Thoracic aorta (tissue), 2 donors: ENCODE results near the gene KANK4. TPM values are rescaled to one million over a fixed set of nuclear protein-coding genes. Genes with fewer than 3 reads are reported as not detected.

Experiments used
- ATAC-seq: fragments of 150-250 bp; one replicate; pipeline ENCODE4 v1.8.0; 2017; ENCODE audit warnings: low read depth; ENCODE audit not compliant: insufficient number of reproducible peaks, low FRiP score
- DNase-seq: peaks from one replicate; pipeline ENCODE4 v3.0.0-alpha.2; 2020; ENCODE audit warnings: low spot score
- H3K27ac ChIP-seq, 2 donors: fragments of 200-600 bp; sonication (generic); 1 replicate in 1 of 2; 2 replicates in 1 of 2; pipeline ENCODE4 v1.5.1; 2016; ENCODE audit warnings: mild to moderate bottlenecking in 2 of 2, moderate library complexity in 2 of 2
- H3K27me3 ChIP-seq: fragments of 200-600 bp; sonication (generic); replicated peaks from 2 replicates; pipeline ENCODE4 v1.6.0; 2016; ENCODE audit warnings: mild to moderate bottlenecking; ENCODE audit not compliant: insufficient read depth
- H3K36me3 ChIP-seq: fragments of 200-600 bp; sonication (generic); one replicate; pipeline ENCODE4 v1.5.1; 2016
- H3K4me1 ChIP-seq, 2 donors: fragments of 200-600 bp; sonication (generic); 1 replicate in 1 of 2; 2 replicates in 1 of 2; pipeline versions ENCODE4 v1.5.1 to v1.6.0; 2016; ENCODE audit warnings: low read depth in 2 of 2, mild to moderate bottlenecking in 1 of 2; ENCODE audit not compliant: control insufficient read depth in 1 of 2
- H3K4me3 ChIP-seq: fragments of 200-600 bp; sonication (generic); 2 replicates; pipeline ENCODE4 v1.5.1; 2016; ENCODE audit warnings: mild to moderate bottlenecking
- H3K9me3 ChIP-seq: fragments of 200-600 bp; sonication (generic); 2 replicates; pipeline ENCODE4 v1.5.1; 2016
- total RNA-seq, 2 donors: library from RNA; depleted of rRNA; stranded (reverse); fragments of >200 nt; gene quantifications; one replicate each; pipeline versions ENCODE4 v1.1.0 to v1.2.3, GENCODE V29; 2016
- TF ChIP-seq, protein P1 (sequence below): fragments of 200-600 bp; sonication (generic); IDR thresholded peaks from one replicate; pipeline ENCODE4 v1.5.1; 2019; ENCODE audit warnings: antibody characterized with exemption

The KANK4 gene
- total RNA-seq, 2 donors from 2014 or later, result 0.28 TPM; not detected in 1

DNA sequence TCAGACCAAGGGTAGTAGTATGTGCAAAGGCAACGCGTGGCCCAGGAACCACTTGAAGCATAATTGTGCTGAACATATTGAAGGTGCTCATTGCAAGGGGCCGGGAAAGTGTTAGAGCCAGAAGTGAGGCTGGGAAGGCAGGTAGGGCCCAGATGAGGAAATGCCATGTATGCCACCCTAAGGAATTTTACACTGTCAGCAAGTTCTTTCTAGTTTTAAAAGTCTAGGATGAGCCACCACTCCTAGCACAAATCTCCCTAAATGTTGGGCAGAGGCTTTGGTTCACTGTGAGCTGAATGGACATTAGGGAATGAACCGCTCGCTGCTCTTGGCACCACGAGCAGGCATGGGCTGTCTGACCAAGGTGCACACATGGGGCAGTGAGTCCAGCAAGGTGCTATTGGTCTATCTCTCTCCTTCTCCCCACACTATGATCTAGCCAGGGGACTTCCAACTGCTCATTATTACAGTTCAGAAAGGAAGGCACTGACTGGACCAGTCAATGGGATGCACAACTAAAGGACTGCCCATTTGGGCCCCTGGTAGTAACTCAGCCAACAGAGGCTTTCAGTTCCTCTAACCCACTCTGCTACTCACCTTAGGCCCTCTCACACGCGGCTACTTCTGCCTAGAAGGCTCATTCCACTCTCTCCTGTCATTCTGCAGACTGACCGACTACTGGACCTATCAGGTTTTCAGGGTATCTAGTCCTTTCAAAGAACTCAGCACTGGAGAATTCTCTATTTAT is 2.0 kb downstream of the KANK4 start:
- H3K4me1 ChIP-seq, result peaks cover 6 to 12% of the 10 kb centered on the region in 2 donors
- no peak for DNase-seq
- TF ChIP-seq, protein P1, sequence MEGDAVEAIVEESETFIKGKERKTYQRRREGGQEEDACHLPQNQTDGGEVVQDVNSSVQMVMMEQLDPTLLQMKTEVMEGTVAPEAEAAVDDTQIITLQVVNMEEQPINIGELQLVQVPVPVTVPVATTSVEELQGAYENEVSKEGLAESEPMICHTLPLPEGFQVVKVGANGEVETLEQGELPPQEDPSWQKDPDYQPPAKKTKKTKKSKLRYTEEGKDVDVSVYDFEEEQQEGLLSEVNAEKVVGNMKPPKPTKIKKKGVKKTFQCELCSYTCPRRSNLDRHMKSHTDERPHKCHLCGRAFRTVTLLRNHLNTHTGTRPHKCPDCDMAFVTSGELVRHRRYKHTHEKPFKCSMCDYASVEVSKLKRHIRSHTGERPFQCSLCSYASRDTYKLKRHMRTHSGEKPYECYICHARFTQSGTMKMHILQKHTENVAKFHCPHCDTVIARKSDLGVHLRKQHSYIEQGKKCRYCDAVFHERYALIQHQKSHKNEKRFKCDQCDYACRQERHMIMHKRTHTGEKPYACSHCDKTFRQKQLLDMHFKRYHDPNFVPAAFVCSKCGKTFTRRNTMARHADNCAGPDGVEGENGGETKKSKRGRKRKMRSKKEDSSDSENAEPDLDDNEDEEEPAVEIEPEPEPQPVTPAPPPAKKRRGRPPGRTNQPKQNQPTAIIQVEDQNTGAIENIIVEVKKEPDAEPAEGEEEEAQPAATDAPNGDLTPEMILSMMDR, result no peak
- no peak for ATAC-seq
- no peaks in the 10 kb centered on the region for H3K27me3 ChIP-seq
- no peaks in the 10 kb centered on the region for H3K9me3 ChIP-seq
- no peaks in the 10 kb centered on the region for H3K36me3 ChIP-seq
- no peak overlapping the region for H3K27ac ChIP-seq
- no peak overlapping the region for H3K4me3 ChIP-seq

DNA sequence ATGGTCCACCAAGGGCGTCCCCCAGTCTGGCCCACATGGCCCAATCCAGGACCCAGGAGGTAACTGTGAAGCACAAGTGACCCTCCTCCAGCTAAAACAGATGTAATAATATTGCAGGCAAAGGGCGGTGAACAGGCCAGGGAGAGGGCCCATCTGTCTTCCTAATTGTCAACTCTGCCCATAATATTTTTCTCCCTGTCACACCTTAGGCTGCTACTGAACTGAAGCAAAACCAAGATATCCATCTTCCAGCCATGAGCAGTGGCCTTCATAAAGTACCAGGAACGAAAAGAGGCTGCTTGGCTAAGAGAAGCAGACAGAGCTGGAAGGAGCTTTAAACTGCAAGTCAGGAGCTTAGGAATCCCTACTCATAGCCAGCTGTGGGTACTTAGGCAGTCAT is 3.1 kb downstream of the KANK4 start:
- H3K27ac ChIP-seq, result no peak overlapping the region
- DNase-seq (no peak), ATAC-seq (no peak)
- H3K36me3 ChIP-seq, result no peaks in the 10 kb centered on the region
- TF ChIP-seq, protein P1, result no peak
- no peaks in the 10 kb centered on the region for H3K27me3 ChIP-seq
- H3K4me3 ChIP-seq, result no peak overlapping the region
- no peaks in the 10 kb centered on the region for H3K9me3 ChIP-seq
- H3K4me1 ChIP-seq, result peaks cover 6 to 12% of the 10 kb centered on the region in 2 donors

DNA sequence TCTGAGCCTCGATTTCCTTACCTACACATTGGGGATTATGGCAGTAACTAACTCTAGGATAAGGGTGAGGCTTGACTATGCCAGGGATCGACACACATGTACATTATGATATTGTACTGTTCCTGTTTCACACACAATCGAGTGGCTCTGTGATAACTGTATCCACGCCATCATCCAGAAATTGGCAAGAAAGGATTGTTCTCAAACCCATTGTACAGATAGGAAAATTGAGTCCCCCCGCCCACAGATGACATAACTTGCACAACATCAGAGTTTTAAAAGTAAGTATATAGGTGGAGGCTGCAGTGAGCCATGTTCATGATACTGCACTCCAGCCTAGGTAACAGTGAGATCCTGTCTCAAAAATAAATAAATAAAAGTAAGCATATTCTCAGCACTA is 3.8 kb downstream of the KANK4 start:
- Histone ChIP-seq H3K9me3 (no peaks in the 10 kb centered on the region), H3K4me3 (no peak overlapping the region), H3K27me3 (no peaks in the 10 kb centered on the region), H3K27ac (no peak overlapping the region), H3K36me3 (no peaks in the 10 kb centered on the region), H3K4me1 (peaks cover 6 to 12% of the 10 kb centered on the region in 2 donors)
- TF ChIP-seq, protein P1, result no peak
- no peak for DNase-seq
- ATAC-seq, result no peak

DNA sequence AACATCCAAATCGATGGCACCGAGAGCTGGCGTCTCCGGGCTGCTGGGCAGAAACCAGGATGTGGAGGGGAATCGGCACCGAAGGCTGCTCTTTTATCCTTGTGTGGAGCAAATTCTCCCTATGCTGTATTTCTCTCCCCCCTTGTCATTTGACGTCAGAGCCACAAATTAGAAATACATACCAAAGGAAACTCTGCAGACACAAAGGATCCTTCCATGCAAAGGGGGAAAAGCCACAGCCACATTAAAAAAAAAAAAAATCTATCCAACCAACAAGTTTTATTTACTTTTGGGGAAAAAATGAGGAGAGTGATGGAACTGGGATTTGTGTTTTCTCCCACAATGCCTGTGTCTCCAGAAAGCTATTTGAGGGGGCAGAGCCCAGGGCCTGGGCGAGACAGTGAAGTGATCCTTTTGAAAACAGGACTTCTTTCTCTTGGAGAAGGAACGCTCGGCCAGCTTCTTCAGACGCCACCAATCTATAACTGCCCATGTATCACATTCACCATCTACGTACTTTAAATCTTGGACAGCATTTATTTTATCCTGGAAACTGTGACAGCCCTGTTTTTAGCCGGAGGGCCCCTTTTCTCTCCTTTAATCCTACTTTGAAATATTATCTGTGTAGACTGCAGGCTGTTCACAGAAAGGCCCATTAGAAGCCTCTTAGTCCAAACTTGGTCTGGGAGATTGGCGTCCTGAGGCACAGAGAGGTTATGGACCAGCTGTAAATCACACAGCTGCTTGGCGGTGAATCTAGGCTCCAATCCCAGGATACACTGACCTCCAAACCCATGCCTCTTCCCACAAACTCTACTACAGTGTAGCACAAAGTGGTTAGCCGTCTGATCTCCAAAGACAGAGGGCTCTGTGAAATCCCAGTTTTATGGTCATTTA is 4.5 kb downstream of the KANK4 start:
- H3K27me3 ChIP-seq, result no peaks in the 10 kb centered on the region
- peaks cover 6 to 12% of the 10 kb centered on the region in 2 donors for H3K4me1 ChIP-seq
- no peak overlapping the region for H3K4me3 ChIP-seq
- ATAC-seq (no peak), DNase-seq (no peak)
- H3K9me3 ChIP-seq, result no peaks in the 10 kb centered on the region
- H3K36me3 ChIP-seq, result no peaks in the 10 kb centered on the region
- no peak overlapping the region for H3K27ac ChIP-seq
- TF ChIP-seq, protein P1, result no peak

DNA sequence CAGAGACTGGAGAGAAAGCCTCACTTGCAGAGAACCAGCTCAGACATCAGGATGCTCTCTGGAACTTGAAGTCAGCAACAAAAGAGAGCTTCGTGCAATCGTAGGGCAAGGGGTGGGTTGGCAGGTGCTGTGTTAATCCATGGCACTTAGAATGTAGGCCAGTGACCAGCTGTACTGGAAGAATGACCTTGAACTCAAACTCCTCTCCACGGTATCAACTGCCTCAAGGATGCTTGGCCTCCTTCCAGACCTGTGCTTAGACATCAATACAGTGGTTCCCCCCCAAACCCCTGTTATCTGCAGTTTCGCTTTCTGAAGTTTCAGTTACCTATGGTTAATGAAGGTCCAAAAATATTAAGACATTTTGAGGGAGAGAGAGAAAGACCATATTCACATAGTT is 6.5 kb downstream of the KANK4 start:
- H3K4me3 ChIP-seq, result no peak overlapping the region
- no peak overlapping the region for H3K27ac ChIP-seq
- no peaks in the 10 kb centered on the region for H3K27me3 ChIP-seq
- no peaks in the 10 kb centered on the region for H3K4me1 ChIP-seq
- H3K9me3 ChIP-seq, result no peaks in the 10 kb centered on the region
- ATAC-seq, result no peak
- TF ChIP-seq, protein P1, result no peak
- H3K36me3 ChIP-seq, result no peaks in the 10 kb centered on the region
- DNase-seq, result no peak
